Sigmoid colon (tissue), 4 donors: ENCODE results near the gene XPO6.

Experiments
- EP300 ChIP-seq, 4 donors: sonication (generic); formaldehyde crosslinking; IDR thresholded peaks; one replicate each; pipeline ENCODE4 v1.6.1; 2017; ENCODE audit warnings: antibody characterized with exemption in 4 of 4
- POLR2A ChIP-seq, 2 donors: fragments of 450-650 bp; IDR thresholded peaks; one replicate each; pipeline ENCODE4 v1.6.1; 2016; ENCODE audit warnings: antibody characterized with exemption in 2 of 2, mild to moderate bottlenecking in 2 of 2, moderate library complexity in 2 of 2
- TF ChIP-seq, protein P1 (sequence below), 4 experiments: fragments of 450-650 bp in 3 of 4; fragments of 200-600 bp in 1 of 4; IDR thresholded peaks; one replicate each; pipeline ENCODE4 v1.5.1; 2016 to 2019; ENCODE audit warnings: antibody characterized with exemption in 4 of 4, mild to moderate bottlenecking in 3 of 4, moderate library complexity in 2 of 4

DNA sequence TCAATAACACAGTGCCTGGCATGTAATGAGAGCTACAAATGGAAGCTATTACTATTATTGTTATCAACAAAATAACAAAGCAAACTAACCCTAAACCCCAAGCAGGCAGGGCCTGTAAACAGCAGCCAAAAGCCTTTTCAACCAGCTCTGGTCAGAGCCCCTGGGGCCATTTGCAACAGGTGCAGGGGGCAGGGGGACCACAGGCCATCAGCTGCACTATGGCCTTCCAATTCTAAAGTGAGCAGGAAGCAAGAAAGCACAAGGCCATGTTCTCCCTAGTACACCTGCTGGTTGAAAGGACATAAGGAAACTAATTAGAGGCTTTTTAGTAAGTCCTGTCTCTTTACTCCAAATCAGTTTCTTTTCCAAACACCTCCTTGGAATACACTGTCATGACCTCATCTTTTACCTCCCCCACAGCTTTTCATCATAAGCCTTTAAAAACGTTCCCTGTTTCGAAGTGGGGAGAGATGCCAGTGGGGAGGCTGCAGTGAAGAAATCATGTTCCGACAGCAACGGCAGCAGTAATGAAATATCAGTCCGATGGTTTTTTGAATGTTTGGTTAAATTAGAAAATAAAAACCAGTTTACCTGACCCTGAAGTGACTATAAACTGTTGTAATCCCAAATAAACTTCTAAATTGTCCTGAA lies 79.9 kb downstream of the XPO6 start:
- TF ChIP-seq, protein P1, sequence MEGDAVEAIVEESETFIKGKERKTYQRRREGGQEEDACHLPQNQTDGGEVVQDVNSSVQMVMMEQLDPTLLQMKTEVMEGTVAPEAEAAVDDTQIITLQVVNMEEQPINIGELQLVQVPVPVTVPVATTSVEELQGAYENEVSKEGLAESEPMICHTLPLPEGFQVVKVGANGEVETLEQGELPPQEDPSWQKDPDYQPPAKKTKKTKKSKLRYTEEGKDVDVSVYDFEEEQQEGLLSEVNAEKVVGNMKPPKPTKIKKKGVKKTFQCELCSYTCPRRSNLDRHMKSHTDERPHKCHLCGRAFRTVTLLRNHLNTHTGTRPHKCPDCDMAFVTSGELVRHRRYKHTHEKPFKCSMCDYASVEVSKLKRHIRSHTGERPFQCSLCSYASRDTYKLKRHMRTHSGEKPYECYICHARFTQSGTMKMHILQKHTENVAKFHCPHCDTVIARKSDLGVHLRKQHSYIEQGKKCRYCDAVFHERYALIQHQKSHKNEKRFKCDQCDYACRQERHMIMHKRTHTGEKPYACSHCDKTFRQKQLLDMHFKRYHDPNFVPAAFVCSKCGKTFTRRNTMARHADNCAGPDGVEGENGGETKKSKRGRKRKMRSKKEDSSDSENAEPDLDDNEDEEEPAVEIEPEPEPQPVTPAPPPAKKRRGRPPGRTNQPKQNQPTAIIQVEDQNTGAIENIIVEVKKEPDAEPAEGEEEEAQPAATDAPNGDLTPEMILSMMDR (IDR thresholded peaks at IDR 0.05) = no peak
- no peak for TF ChIP-seq POLR2A (IDR thresholded peaks at IDR 0.05)
- no peak for TF ChIP-seq EP300 (IDR thresholded peaks at IDR 0.05)
